SW480 (cell line): ENCODE data around the gene ZBTB48.

ENCODE experiments used
- DNase-seq: peaks from one replicate; pipeline ENCODE4 v3.0.0-alpha.2; 2016; ENCODE audit warnings: low spot score

ZBTB48 gene

DNA sequence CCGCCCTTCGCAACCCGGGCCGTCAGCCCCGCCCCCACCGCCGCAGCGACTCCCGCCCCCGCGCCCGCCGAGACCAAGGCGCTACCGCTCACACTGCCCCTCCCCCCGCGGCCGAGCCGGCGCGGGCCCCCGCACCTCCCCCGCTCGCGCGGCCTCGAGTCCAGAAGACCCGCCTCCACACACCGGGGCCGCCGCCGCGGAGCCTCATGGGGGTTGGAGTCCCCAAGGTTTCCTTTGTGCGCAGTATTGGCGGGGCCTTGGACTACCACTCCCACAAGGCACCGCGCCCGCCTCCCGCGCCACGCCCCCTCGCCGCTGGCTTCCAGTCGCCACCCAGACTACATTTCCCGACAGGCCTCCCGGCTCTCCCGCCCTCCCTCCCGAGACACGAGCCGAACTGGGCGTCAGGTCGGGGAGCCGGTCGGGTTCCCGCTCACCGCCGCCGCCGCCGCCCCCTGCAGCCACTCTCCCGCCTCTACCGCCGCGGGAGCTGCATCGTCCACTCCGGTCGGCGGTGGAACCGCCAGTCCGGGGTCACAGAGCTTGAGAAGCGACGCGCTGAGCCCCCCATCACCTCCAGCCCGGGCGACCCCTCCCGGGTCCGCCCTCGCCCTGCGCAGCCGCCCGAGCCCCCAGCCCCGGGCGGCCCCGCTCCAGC, 33.7 kb downstream of the ZBTB48 start, which contains the start of gene PHF13:
PHF13 (plus strand) TSS at position 371 of the 658 bp plus-strand sequence. CDS start 336 bp downstream, outside the sequence.
- peak; percentile 98 for DNase-seq

- DNase-seq: no peak
Measured at GRCh38 chr1:6614019-6614928, 34.5 kb downstream of the ZBTB48 start.

DNA sequence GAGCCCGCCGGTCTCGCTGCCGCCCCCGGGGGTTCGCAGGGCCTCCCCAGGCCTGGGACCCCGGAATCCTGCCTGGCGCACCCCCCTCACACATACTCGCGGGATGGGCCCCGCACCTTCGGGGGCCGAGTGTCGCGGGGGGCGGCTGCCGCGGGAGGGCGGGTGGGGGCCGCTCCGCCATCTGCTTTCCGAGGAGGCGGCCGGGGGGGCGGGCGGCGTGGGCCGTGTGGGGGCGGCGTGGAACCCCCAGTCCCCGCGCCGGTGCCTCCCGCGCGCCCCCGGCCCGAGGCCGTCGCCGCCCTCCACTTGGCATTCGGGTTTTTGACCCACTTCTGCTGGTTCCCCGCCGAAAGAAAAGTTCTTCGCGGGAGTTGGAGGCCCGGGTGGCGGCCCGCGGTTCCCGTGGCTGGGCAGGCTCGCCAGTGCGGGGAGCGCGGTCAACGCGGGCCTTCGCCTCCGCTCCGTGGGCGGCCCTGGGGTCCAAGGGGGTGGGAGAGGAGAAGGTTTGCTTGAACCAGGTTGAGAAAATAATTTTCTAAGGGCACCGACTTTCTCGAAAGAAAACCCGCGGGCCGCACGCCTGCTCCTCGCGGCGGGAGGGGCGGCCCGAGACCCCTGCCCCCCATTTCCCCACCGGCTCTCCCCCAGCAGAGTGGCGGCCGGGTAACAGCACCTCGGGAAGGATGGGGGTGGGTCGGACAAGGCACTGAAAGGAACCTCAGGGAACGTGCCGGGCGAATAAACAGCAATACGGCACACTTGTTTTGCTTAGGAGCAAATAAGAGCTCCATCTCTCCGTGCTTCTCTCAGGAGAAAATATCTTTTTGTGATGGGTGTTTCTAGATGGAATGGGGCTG, 35.4 kb downstream of the ZBTB48 start:
- DNase-seq: no peak

DNA sequence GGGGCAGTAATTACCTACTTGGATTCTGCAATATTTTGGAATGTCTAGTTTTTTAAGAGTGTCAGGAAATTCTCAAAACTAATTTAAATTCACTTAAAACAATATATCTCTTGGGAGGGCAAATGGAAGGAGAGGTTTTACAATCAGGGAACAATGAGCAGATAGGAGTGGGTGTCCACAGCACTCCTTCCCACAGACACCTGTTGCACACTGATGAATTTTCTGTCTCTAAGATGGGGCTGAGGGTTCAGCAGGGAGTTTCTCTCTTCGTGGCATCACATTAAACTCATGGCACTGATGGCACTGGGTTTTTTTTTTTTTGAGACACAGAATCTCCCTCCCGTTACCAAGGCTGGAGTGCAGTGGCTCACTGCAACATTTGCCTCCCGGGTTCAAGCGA, 39.3 kb downstream of the ZBTB48 start:
- no peak for DNase-seq

DNA sequence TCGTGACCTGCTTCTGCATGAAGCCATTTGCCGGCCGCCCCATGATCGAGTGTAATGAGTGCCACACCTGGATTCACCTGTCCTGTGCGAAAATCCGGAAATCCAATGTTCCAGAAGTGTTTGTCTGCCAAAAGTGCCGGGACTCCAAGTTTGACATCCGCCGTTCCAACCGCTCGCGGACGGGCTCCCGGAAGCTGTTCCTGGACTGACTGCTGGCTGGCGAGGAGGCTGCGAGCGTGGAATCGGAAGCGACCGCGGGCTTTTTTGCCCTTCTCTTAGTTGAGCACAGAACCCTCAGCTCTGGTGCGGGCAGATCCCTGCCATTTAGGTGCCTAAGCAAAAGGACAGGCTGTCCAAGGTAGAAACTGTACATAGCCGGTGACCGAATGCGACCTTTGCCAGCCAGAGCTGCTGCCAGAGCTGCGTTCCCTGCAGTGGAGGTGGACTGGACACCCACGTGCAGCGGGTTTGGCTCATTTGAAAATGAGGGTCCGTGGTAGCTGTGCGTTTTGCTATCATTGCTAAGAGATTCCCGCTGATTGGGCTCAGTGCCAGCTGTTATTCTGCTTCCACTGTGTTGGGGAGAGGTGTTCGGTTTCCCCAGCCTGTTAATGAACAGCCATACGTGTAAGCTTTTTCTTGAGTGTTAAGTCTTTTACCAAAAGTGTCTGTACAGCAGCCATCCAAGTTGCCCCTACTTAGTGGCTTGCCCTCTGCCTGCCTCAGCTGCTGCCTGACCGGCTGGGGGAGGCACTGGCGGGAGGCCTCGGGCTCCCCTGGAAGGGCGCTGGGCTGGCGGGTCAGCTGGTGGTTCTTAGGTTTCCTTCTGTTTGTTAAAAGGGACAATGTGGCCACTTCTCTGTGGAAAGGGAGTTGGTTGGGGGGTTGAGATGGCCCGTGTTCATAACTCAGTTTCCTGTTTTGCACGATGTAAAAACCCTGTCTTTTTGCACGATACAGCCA, 41.9 kb downstream of the ZBTB48 start:
- DNase-seq: no peak

DNA sequence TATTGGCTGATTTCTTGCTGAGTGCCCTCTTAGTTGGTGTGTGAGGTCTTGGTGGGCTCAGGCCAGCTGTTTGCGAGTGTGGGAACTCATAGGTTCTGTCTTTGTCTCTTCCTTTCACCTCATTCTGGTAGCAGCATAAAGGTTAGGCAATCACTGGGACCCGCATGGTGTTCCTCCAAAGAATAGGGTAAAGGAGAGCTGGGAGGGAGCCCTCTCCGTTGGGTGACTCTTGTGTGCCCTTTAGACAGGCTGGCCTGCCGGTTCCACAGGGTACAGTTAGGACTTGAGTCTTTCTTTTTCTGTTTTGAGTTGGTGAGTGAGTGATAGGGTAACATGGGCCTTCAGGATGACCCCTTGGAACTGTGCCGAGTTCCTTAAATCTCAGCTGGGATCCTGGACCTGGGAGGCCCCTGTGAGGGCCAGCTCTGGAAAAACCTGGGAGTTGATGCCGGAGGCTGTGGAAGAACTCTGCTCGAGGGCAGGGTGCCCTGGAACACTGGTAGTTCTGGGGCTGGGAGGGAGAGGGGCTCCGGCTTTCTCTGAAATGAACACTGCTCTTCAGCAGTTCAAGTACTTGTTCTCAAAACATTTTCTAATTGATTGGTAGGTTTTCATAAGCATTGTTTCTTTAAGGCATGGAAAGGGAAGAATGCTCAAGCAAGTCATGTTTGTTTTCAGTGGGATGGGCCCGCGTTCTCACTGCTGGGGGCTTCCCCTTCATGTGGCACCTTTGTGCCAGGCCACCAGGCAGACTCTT, 42.8 kb downstream of the ZBTB48 start:
- DNase-seq: no peak

GRCh38 chr1:6623269-6623965, 43.6 kb downstream of the ZBTB48 start:
- no peak for DNase-seq

DNA sequence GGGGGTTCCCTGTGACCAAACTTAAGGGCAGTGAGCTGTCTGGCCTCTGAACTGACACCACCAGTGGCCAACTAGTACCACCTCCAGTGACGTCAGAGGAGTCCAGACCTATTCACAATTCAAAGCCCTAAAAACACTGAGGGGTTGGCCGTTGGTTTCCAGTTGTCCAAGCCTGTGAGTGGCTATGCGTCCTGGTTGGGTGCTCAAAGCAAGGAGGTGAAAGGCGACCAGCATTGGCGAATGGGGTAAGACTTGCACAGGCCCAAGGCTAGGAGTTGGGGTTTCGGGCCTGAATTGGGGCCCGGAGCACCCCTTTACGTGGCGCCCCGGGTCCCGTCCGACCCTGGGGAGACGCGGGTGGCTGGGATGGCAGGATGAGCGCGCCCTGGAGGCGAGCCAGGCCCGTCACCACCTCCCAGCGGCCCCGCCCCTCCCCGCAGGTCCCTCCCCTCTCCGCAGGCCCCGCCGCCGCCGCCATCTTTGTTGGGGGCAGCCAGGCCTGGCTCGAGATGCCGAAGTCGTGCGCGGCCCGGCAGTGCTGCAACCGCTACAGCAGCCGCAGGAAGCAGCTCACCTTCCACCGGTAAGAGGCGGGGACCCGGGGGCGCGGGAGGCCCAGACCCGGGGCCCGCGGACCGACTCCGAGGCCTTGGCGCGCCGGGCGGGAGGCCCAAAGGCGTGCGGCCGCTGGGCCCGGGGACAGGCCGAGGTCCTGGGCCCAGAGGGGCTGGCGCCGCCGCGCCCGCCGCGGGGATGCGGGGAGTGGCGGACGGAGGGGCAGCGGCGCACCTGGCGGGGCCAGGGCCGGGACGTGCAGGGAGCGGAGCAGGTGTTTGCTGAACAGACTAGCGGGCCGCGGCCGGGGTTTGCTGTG, 45.2 kb downstream of the ZBTB48 start, which contains the start of gene THAP3:
THAP3 (plus strand) TSS at position 159 of the 874 bp plus-strand sequence; CDS start at position 510, 351 bp downstream.
- DNase-seq: peak; percentile 82

DNA sequence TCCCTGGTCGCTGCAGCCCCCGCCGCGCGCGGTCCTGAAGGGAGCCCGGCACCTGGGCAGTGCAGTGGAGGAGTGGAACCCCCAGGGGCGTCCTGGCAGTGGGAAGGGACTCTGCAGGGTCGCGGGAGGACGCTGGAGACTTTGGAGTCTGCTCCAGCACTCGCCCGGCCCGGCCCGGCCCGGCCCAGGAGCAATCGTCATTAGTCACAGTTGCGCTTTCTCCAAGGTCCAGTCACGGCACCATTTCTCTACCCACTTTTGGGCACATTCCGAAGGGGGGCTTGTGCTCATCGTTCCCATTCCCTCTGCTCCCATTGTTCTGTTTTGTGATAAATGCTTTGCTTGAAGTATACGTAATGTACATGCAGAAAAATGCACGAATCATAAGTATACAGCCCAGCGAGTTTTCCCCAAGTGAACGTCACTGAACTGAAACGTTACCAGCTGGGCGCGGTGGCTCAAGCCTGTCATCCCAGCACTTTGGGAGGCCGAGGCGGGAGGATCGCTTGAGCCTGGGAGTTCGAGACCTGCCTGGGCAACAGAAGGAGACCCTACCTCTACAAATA, 45.9 kb downstream of the ZBTB48 start:
- DNase-seq: no peak

GRCh38 chr1:6627031-6627430, 47.2 kb downstream of the ZBTB48 start:
- DNase-seq: no peak

DNA sequence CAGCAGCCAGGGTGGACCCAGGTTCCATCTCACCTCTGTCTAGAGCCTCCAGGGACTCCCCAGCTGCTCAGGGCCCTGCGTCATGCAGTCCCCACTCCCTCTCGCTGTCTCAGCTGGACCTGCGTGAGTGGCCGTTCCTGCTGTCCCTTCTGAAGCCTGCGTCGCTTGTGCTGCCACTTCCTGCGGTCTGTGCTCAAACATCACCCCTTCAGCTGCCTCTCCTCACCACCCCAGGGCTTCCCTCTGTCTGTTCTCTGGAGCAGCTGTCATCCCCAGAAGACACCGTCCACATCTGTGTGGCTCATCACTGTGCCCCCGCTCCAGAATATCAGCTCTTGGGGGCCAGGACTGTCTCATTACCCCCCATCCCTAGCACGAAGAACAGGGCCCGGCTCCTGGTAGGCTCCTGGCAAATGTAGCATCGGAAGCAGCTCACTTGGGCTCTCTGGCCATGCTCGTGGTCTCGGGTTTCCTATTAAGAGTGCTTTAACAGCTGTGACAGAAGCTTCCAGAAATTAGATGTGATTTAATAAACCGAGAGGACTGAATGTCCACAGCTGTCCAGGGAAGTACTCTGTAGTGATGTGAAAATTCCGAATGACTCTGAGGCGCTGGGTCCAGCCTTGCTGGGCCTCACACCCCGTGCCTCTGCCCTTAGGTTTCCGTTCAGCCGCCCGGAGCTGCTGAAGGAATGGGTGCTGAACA, 48.2 kb downstream of the ZBTB48 start:
- no peak for DNase-seq

GRCh38 chr1:6628971-6629479, 49.2 kb downstream of the ZBTB48 start:
- DNase-seq: no peak

- no peak for DNase-seq
Measured at GRCh38 chr1:6630027-6630426, 50.2 kb downstream of the ZBTB48 start.

DNA sequence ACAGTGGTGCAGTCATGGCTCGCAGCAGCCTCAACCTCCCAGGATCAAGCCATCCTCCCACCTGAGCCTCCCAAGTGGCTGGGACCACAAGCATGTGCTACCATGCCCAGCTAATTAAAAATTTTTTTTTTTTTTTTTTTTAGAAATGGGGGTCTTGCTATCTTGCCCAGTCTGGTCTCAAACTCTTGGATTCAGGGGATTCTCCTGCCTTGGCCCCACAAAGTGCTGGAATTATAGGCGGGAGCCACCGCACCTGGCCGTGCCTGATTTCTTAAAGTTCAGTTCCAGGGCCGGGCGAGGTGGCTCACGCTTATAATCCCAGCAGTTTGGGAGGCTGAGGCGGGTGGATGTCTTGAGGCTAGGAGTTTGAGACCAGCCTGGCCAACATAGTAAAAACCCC, 51.3 kb downstream of the ZBTB48 start:
- no peak for DNase-seq

DNA sequence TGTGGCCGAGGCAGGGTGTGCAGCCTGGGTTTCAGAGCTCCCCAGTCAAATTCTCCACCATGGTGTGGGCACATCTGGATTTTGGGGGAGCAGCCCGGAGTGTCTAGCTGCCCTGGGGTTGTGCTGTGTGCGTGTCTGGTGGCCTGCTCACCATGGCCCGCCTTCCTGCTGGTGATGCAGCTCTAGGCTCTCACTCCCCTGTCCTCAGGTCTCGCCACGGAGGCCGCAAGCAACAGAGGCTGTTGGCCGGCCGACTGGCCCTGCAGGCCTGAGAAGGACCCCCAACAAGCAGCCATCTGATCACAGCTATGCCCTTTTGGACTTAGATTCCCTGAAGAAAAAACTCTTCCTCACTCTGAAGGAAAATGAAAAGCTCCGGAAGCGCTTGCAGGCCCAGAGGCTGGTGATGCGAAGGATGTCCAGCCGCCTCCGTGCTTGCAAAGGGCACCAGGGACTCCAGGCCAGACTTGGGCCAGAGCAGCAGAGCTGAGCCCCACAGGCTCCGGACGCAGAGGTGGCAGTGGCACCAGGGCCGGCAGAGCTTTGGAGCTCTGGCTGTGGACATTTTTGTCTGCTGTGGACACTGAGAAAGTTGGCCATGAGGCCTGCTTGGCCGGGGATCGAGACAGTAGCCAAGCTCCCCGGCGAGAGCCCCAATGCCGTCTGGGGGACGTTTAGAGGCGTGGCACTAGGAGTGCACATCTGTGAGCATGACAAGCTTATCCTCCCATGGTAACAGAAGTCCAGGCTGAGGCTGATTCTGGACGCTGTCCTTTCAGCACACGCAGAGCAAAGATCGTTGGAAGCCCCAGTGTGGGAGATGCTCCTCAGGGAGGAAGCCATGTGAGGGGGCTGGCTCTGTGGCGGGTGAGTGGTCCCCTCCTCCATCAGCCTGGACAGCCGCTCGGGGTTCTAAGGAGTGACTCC, 53.1 kb downstream of the ZBTB48 start:
- DNase-seq: no peak

DNA sequence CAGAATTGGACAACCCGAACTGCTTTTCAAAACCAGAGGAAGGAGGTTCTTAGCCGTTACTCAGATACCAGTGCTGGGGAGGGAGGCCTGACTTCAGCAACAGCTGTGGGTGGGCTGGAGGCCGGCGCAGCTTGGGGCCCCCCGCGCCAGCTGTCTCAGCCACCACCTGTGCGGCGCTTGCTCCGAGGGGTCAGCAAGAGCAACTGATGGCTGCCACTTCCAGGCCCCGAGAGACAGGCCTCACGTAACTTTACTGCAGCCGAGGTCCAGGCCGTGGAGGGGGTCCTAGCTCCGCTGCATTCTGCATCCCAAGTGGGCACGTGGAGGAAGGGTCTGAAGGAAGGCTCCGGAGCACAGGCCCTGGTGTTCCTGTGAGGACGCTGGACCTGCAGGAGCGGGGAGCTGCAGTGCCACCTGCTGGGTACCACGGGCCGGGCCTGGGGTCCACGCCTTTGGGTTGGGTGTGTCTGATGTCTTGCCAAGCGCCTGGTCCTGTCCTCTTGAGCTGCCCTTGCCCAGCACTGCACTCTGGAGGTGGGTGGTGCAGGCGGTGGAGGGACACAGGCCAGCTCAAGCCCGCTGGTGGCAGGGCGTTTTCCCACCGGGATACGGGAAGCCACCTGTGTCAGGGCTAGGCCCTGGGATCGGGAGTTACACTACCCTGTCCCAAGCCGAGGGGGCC, 54.7 kb downstream of the ZBTB48 start:
- peak; percentile 55 for DNase-seq
